GM23338 (cell line): Measurements from ENCODE around the gene ATG9B. TPM values are rescaled to one million over a fixed set of nuclear protein-coding genes. Genes with fewer than 3 reads are reported as not detected.

Source experiments
- ATAC-seq: fragments of 200-7000 bp; cut with Tn5 transposase; 3 replicates; pipeline ENCODE4 v1.9.1; 2020
- DNase-seq: peaks from one replicate; pipeline ENCODE4 v3.0.0-alpha.2; 2015; ENCODE audit warnings: low spot score
- H2AFZ ChIP-seq: fragments of 200-600 bp; sonication (generic); 2 replicates; pipeline ENCODE4 v1.8.0; 2016; ENCODE audit warnings: antibody characterized with exemption, mild to moderate bottlenecking, moderate library complexity
- H3F3A ChIP-seq: fragments of 200-600 bp; sonication (generic); replicated peaks from 2 replicates; pipeline ENCODE4 v1.8.0; 2017; ENCODE audit warnings: antibody characterized with exemption, mixed run types, low read depth
- H3K27ac ChIP-seq: fragments of 200-600 bp; sonication (generic); 2 replicates; pipeline ENCODE4 v1.6.1; 2016; ENCODE audit warnings: low read depth
- H3K27me3 ChIP-seq: fragments of 200-600 bp; sonication (generic); 2 replicates; pipeline ENCODE4 v1.8.0; 2016; ENCODE audit warnings: mild to moderate bottlenecking, mixed run types, moderate library complexity; ENCODE audit not compliant: insufficient read depth
- H3K36me3 ChIP-seq: fragments of 200-600 bp; sonication (generic); 2 replicates; pipeline ENCODE4 v1.8.0; 2016; ENCODE audit warnings: mild to moderate bottlenecking; ENCODE audit not compliant: insufficient read depth
- H3K4me1 ChIP-seq: fragments of 200-600 bp; sonication (generic); 2 replicates; pipeline ENCODE4 v1.8.0; 2016; ENCODE audit warnings: mild to moderate bottlenecking, moderate library complexity; ENCODE audit not compliant: insufficient read depth
- H3K4me2 ChIP-seq: fragments of 200-600 bp; sonication (generic); 2 replicates; pipeline ENCODE4 v1.7.1; 2017; ENCODE audit warnings: mixed run types
- H3K4me3 ChIP-seq: fragments of 200-600 bp; sonication (generic); 2 replicates; pipeline ENCODE4 v1.6.1; 2016; ENCODE audit warnings: mixed run types
- H3K79me2 ChIP-seq: fragments of 200-600 bp; sonication (generic); replicated peaks from 2 replicates; pipeline ENCODE4 v1.8.0; 2017; ENCODE audit warnings: mild to moderate bottlenecking; ENCODE audit not compliant: insufficient read depth
- H3K9me2 ChIP-seq: fragments of 200-600 bp; sonication (generic); 2 replicates; pipeline ENCODE4 v1.8.0; 2017; ENCODE audit not compliant: insufficient read depth
- H4K20me1 ChIP-seq: fragments of 200-600 bp; sonication (generic); replicated peaks from 2 replicates; pipeline ENCODE4 v1.8.0; 2017; ENCODE audit warnings: mild to moderate bottlenecking; ENCODE audit not compliant: insufficient read depth
- H3K27ac Mint-ChIP-seq: 2 replicates; pipeline ENCODE4 v1.8.0; 2020; ENCODE audit warnings: inconsistent platforms, mild to moderate bottlenecking, moderate library complexity, mixed read lengths
- H3K27me3 Mint-ChIP-seq: 3 replicates; pipeline ENCODE4 v1.8.0; 2022; ENCODE audit warnings: low read depth, mild to moderate bottlenecking, moderate library complexity, mixed read lengths, inconsistent platforms; ENCODE audit not compliant: insufficient read depth, poor library complexity
- H3K36me3 Mint-ChIP-seq: 3 replicates; pipeline ENCODE4 v1.8.0; 2021; ENCODE audit warnings: low read depth, mild to moderate bottlenecking, inconsistent platforms, moderate library complexity, mixed read lengths
- H3K4me1 Mint-ChIP-seq: 3 replicates; pipeline ENCODE4 v1.8.0; 2020; ENCODE audit warnings: mild to moderate bottlenecking, inconsistent platforms, mixed read lengths
- H3K4me3 Mint-ChIP-seq: 3 replicates; pipeline ENCODE4 v1.8.0; 2021; ENCODE audit warnings: moderate library complexity, mild to moderate bottlenecking, inconsistent platforms, mixed read lengths
- H3K9me3 Mint-ChIP-seq: 3 replicates; pipeline ENCODE4 v1.8.0; 2020; ENCODE audit warnings: moderate library complexity, mild to moderate bottlenecking, inconsistent platforms, mixed read lengths
- CREB1 ChIP-seq: fragments of 250-450 bp; sonication (Bioruptor Pico); IDR thresholded peaks from 2 replicates; pipeline ENCODE4 v1.5.0; 2020; ENCODE audit warnings: low read depth, mild to moderate bottlenecking, moderate library complexity
- CTCF ChIP-seq, 2 experiments: fragments of 200-600 bp in 1 of 2; sonication (generic) in 1 of 2; conservative IDR thresholded peaks; 2 replicates each; pipeline versions ENCODE4 v1.5.1 to v1.6.1; 2016 to 2017; ENCODE audit warnings: antibody characterized with exemption in 2 of 2, low read depth in 2 of 2, mild to moderate bottlenecking in 2 of 2, moderate library complexity in 1 of 2
- JUNB ChIP-seq: IDR thresholded peaks from one replicate; pipeline ENCODE4 v1.6.1; 2016; ENCODE audit warnings: antibody characterized with exemption; ENCODE audit not compliant: unreplicated experiment
- POLR2AphosphoS5 ChIP-seq: IDR thresholded peaks from 2 replicates; pipeline ENCODE4 v1.6.1; 2016; ENCODE audit warnings: antibody characterized with exemption, low read depth
- STAT1 ChIP-seq: IDR thresholded peaks from one replicate; pipeline ENCODE4 v1.6.1; 2016; ENCODE audit warnings: antibody characterized with exemption; ENCODE audit not compliant: unreplicated experiment
- ZNF114 ChIP-seq: fragments of 250-450 bp; sonication (Bioruptor Pico); IDR thresholded peaks from 2 replicates; pipeline ENCODE4 v1.5.0; 2020; ENCODE audit warnings: mild to moderate bottlenecking, moderate library complexity
- ZNF331 ChIP-seq: fragments of 250-450 bp; sonication (Bioruptor Pico); IDR thresholded peaks from 2 replicates; pipeline ENCODE4 v1.5.0; 2020; ENCODE audit warnings: low read depth, mild to moderate bottlenecking, moderate library complexity
- ZNF462 ChIP-seq: fragments of 250-450 bp; sonication (Bioruptor Pico); IDR thresholded peaks from 2 replicates; pipeline ENCODE4 v1.5.0; 2020; ENCODE audit warnings: mild to moderate bottlenecking, moderate library complexity
- polyA plus RNA-seq: library from polyadenylated mRNA; unstranded; fragments of >200 nt; fragmentation: Nextera tagmentation; extraction: Ambion mirVana; gene quantifications from 2 replicates; pipeline ENCODE4 v1.2.1, GENCODE V29; 2016
- total RNA-seq: library from RNA; depleted of rRNA; stranded (reverse); fragments of >200 nt; shearing (Covaris generic); gene quantifications from 2 replicates; pipeline ENCODE4 v1.2.3, GENCODE V29; 2014

ATG9B gene
- total and polyA plus RNA-seq, 2 experiments from 2014 or later, result 1.2 to 3.4 TPM

- Mint-ChIP-seq H3K4me3 (peak overlapping the region; percentile 64; the same call in 2 of the 3 replicates), H3K27me3 (peaks cover 21% of the 10 kb centered on the region), H3K27ac (no peak overlapping the region), H3K9me3 (no peaks in the 10 kb centered on the region), H3K4me1 (peaks cover 40% of the 10 kb centered on the region), H3K36me3 (peaks cover 3% of the 10 kb centered on the region; the same call in 1 of the 3 replicates)
- no peak overlapping the region for H3K27ac ChIP-seq
- DNase-seq (no peak), ATAC-seq (no peak)
- H3K4me3 ChIP-seq, result peak overlapping the region; percentile 23; the same call in 1 of the 2 replicates
- H3K79me2 ChIP-seq, result no peaks in the 10 kb centered on the region
- no peaks in the 10 kb centered on the region for H4K20me1 ChIP-seq
- no peak for TF ChIP-seq CTCF (conservative IDR thresholded peaks at IDR 0.05; ENCODE audit: low read depth in 2 of 2)
- TF ChIP-seq ZNF462, result no peak
- TF ChIP-seq POLR2AphosphoS5, result no peak
- no peak for TF ChIP-seq JUNB
- no peak for TF ChIP-seq STAT1
- TF ChIP-seq CREB1 (CRISPR knock-in tag), result no peak
- TF ChIP-seq ZNF114 (CRISPR knock-in tag), result no peak
- TF ChIP-seq ZNF331 (CRISPR knock-in tag), result no peak
- no peaks in the 10 kb centered on the region for H3K36me3 ChIP-seq
- H3K9me2 ChIP-seq, result no peaks in the 10 kb centered on the region
- peak overlapping the region; percentile 51 for H3K4me2 ChIP-seq
- 0 out of 2 replicates have a peak overlapping the region, but pooled peaks have one; percentile 23 for H2AFZ ChIP-seq
- H3F3A ChIP-seq, result 0 out of 2 replicates have a peak, but pooled peaks cover 8% of the 10 kb centered on the region
- peaks cover 12% of the 10 kb centered on the region for H3K27me3 ChIP-seq
- peaks cover 27% of the 10 kb centered on the region for H3K4me1 ChIP-seq
Measured at GRCh38 chr7:151010037-151010306, 14.3 kb downstream of the ATG9B start.
